HG02852 (cell line): ENCODE data around the gene EEF1AKMT3.

ENCODE experiments used
- ATAC-seq: cut with Tn5 transposase; IDR thresholded peaks from one replicate; pipeline ENCODE4 v1.9.1; 2021; ENCODE audit warnings: mild to moderate bottlenecking, moderate library complexity; ENCODE audit not compliant: unreplicated experiment

The EEF1AKMT3 gene

DNA sequence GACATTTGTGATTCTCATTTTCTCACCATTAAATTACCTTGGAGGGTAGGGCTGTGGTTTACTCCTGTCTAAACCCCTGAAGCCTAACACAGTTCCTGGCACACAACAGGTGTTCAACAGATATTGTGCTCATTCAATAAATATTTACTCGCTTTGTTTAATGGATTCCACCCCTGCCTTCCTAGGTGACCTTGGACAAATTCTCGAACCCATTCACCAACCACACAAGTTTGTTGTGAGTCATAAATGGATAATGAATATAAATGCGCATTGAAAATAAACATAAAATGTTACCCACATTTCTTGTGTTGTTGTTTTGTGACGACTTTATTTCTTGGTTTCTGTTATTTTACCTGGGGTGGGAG lies 9.8 kb downstream of the EEF1AKMT3 start:
- peak; percentile 21 for ATAC-seq

DNA sequence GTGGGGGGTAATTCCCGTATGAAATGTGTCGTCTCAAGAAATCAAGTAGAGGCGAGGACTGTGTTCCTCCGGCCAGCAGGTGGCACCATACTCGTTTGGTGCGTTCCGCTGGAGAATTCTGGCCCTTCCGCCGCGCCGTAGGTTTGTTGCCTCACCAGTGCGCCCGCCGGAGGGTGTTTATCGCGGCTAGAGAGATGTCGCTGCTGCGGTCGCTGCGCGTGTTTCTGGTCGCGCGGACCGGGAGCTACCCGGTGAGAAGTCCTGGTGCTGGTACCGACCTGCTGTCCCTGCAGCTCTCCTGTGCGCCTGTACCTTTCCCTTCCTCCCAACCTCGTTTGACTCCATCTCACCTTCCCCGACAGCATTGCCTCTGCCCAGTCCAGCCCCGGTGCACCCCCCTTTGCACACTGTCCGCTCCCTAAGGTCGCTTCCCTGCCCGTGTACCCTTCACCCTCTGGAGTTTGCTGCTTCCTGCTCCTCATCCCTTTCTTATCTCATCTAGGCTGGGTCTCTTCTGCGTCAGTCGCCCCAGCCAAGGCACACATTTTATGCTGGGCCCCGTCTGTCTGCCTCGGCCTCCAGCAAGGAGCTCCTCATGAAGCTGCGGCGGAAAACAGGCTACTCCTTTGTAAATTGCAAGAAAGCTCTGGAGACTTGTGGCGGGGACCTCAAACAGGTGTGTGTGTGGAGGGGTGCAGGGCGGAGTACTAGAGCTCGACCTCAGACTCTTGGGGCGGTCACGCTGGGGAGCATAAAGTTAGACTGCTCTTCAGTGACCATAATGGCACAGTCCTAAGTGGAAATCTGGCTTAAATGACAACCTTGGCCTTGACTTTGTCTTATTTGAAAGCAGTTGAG lies 10.4 kb downstream of the EEF1AKMT3 start, which contains the start of gene TSFM:
Gene TSFM (plus strand): TSS at position 180 of the 858 bp plus-strand sequence. CDS start 15 bp downstream, at position 195.
- peak; percentile 94 for ATAC-seq

DNA sequence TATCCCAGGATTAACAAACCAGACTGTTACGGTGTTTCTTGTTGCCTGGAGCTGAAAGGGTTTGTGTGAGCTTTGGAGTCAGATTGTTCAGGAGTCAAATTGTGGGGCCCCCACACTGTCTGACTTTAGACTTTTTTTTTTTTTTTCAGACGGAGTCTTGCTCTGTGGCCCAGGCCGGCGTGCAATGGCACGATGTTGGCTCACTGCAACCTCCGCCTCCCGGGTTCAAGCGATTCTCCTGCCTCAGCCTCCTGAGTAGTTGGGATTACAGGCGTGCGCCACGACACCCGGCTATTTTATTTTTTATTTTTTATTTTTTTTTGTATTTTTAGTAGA lies 11.0 kb downstream of the EEF1AKMT3 start:
- ATAC-seq = no peak

DNA sequence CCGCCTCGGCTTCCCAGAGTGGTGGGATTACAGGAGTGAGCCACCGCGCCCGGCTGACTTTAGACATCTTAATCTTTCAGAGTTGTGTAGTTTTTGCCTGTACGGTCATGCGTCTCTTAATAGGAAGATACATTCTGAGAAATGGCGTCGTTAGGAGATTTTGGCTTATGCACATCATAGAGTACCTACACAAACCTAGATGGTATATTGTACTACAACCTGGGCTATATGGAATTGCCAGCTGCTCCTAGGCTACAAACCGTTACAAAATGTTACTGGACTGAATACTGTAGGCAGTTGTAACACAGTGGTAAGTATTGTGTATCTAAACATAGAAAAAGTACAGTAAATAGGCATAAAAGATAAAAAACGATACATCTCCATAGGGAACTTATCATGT lies 11.4 kb downstream of the EEF1AKMT3 start:
- no peak for ATAC-seq

DNA sequence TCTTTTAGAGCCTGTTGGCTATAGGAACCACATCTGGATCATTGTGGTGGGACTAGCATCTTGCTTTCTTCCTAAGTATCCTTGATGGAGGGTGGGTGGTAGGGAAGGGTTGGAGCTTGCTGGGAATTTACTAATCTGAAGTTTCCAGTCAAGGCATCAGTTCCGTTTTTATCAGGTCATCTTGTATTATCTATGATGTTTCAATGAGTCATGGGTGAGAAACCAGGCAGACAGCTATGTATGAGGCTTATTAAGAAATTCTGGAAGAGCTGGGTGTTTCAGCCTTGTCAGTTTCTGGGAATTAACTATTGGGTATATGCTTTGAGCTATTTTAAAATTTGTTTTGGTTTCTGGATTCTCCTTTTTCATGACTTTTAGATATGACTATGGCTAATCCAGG lies 21.5 kb downstream of the EEF1AKMT3 start:
- ATAC-seq = no peak

DNA sequence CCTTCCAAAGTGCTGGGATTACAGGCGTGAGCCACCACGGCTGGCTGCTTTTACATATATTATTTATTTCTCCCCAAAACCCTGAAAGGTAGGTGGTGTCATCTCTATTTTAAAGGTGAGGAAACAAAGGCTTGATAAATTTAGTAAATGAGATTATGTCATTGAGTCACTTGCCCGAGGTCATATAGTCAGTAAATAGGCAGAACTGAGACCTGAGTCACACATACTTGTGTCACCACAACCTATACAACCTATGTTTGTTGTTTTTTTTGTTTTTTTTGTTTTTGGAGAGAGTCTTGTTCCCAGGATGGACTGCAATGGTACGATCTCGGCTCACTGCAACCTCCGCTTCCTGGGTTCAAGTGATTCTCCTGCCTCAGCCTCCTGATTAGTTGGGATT lies 22.9 kb downstream of the EEF1AKMT3 start:
- no peak for ATAC-seq

DNA sequence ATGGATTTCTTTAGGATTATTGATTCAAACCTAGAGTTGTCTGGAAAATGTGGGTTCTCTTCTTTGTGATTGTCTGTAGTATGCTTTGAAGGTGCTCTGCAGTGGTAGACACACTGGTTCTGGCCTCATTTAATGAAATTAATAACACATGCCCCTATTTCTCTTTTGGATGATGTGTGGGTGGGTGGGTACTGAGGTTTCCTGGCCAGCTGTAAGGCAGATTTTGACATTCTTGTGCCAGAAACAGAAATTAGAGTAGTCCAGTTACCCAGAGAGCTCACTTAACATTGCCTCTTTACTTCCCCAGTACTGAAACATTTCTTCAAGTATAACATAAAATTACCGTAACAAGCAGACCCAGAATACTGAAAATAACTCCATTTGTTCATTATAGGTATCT lies 24.6 kb downstream of the EEF1AKMT3 start:
- no peak for ATAC-seq

DNA sequence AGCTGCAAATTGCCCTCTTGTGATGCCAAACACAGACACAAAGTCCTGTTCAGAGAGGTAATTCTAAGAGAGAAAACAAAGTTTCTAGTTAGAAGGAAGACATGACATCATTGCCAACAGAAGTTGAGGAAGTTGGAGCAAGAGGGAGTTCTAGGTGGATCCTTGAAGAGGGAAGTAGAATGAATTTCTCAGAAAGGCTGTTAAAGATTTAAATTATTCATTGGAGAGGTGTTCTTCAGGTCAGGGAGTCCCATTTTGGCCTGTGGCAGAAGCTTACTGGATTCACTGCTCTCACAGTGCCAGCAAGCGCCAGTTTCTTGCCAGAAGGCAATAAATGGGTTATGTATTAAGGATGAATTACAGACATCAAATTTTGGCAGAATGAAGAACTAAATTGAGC lies 25.5 kb downstream of the EEF1AKMT3 start:
- no peak for ATAC-seq

DNA sequence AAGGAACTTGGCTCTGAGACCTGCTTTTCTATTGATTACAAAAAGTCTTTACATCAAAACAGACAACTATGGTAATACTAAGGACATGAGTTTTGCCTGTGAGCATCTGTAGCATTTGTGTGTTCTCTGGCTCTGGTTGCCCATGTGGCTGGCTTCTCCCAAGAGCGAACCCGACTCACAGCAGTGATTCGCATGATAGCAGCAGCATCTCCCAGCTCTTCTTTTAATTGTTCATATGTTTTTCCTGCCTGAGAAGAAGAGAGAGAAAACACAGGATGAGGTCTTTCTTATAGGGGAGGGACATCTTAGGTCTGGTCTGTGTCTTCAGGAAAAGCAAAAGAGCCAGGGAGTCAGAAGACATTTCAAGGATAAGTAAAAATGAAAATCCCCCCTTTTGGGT lies 28.6 kb downstream of the EEF1AKMT3 start:
- ATAC-seq = no peak

DNA sequence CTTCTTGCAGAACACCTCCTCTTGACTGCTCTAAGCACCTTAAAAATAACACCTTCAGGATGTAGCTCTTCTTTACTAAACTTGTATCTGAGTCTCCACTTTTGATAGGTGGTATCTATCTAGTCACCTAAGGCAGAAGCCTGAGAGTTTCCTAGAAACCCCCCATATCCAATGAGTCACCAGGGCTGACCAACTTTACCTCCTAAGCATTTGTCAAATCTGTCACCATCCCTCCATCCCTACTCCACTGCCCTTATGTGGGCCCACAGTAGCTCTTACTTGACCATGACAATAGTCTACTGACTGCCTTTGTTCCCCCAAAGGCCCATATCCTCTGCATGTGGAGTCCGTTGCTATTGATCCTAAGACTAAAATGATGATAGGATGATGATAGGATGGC lies 30.2 kb downstream of the EEF1AKMT3 start:
- ATAC-seq = no peak

DNA sequence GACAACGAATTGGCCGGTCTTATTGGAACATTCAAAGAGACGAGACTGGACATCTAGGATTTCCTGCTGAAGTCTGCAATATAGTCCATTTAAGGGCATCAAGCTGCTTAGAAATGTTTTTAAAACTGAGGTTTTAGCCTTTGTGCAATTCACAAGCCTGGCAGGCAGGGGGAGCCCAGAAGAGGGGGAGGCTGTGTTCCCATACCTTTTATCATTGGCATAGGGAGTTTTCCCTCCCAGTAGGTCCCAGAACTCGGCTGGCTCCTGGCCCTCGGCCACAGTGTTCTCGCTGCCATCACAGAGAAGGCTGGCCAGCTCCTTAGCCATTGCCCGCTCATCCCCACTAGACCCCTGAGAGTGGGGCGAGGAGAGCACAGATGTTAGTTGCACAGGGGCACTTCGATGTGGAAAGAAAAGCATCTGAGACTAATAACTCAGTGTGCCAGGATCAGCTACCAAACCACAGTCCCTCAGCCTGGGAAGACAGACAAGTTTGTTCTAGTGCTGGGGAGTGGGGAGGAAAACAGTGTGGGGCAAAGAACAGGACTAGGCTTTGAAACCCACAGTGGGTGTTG lies 31.0 kb downstream of the EEF1AKMT3 start:
- ATAC-seq = no peak

DNA sequence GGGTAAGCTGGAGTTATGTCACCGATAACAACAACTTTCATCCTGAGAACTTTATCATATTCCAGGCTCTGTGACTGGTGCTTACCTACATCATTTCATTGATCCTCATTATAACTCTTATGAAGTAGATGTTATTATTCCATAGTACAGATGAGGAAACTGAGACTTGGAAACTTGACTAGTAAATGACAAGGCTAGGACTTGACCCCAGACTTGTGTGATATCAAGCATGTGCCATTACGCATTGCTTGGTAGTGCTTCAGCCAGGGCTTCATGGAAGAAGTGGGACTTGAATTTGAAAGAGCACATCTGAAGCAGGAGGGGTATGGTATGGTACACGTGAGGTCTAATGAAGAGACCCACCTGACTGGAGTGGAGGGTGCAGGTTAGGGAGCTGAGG lies 34.3 kb downstream of the EEF1AKMT3 start:
- no peak for ATAC-seq

DNA sequence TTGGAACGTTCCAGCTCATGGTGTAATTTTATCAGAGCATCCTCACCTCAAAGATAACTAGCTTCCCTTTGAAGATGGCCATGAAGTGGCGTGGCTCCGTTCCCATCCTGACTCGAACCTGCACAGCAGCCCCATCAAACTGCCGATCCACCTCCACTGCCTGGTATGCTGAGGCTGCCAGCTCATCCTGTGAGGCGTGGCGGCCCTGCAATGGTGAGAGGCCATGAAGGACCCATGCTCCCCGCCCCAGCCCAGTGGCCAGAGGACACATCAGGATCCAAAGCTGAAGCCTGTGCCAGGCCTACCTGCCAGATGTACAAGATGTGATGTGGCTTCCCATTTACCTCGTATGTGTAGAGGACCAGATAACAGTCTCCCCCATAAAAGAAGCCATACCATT lies 34.9 kb downstream of the EEF1AKMT3 start:
- ATAC-seq = no peak

DNA sequence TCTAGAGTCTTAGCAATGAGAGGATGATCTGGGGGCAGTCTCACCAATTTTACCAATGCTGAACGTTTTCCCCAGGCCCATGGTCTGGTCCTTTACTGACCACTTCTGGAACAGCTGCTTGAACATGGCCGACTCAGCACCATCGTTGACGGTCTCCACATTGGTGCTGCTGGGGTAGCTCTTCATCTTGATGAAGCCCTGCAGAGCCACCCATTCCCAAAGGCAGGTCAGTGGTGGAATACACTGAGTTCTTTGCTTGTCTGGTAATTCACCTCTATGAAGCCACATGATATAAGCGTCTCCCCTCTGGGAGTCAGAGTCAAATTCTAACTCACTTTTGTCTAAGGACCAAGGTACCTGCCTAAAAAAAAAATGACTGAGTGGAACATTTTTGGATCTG lies 35.9 kb downstream of the EEF1AKMT3 start:
- no peak for ATAC-seq

DNA sequence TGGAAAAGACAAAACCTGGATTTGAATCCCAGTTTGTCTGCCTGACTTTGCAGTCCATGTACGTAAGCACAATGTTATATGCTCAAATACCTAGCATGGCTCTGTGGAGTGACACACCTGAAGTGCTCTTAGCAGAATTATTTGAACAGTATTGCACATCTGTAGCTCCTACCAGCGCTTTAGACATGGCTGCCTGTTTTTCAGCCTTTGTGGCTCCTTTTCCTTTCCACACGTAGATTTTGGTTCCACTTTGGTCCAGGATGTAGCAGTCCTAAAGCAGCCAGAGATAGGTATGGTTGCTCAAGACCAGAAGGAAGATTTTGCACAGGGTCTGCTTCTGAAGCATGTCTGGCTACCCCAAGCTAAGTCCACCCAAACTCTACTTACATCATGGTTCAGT lies 37.0 kb downstream of the EEF1AKMT3 start:
- no peak for ATAC-seq

DNA sequence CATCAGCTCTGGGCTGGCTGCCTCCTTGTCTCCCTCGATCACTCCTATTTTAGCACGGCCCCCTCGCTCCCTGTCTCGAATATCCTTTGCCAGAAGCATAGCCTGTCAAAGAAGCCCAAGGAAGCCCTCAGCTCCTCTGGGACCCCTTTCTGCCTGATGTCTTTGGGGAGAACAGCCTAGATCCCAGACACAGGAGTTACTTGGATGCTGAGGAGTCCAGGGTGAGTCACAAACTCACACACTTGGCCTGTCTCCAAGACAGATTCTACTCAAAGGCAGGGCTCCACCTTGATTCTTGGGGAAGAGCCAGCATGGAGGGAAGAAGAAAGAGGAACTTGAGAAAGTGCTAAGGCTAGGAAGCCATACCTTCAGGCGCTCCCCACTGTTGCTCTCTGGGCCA lies 38.0 kb downstream of the EEF1AKMT3 start:
- no peak for ATAC-seq

DNA sequence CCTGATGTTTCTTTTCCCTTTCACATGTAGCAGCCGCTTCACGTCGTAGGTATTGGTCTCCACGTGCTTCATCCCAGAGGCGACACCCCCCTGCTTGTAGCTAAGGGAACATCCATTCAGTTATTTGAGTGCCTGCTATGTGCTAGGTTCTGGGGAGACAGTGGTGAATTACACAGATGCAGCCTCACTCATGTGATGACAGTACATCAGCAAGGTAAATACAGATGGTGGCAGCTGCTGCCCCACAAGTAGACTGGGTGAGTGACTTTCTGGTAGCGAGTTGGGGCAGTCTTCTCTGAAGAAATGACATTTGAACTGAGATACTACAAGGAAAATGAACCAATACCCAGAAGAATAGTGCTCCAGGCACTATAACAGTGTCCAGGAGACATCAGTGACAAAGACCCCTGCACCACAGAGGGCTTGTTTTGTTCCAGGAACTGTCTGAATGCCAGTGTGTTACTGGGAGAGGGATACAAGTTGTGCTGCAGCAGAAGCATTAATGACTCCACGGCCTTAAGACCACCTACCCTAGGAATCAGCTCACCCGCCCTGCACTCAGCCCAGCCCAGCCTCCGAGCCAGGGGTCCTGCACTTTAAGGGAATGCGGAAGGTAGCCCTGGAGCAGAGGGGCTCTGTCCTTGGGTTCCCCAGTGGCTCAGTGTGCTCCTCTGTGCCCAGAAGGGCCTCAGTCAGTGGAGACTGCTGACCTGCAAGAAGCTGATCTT lies 38.8 kb downstream of the EEF1AKMT3 start:
- no peak for ATAC-seq

DNA sequence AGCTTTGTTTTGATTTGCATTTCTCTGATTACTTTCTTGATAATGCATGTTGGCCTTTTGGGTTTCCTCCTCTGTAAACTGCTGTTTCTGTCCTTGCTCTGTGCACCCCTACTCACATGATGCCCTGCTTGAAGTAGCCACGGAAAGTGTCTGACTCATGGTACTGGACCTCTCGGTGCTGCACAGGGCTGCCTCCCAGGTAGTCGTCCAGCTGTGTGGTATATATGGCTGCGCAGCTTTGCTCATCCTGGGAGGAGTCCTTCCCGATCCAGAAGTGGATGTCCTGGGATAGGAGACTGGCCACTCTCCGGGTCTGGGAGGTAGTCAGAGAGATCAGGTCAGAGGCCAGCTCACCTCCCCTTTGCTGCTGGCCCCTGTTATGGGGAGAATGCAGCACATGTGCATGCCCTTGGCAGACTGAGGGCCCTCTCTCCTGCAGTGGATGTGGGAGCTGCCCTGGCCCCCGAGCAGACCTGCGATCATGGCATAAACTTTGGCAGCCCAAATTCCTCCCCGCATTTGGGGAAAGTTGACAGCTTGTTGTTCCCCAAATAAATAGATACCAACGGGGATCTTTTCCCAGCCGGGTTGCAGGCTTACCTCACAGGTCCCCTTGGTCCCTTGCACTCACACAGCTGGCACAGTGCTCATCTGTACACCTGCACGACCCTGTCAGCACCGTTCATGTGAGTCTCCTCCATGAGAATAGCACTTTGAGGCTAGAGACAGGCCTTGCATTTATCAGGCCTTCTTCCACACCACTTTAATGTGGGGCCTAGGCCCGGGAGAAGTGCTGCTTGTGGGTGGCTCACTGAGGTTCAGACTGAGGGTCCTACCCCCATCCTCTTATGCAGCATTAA lies 40.9 kb downstream of the EEF1AKMT3 start:
- no peak for ATAC-seq

DNA sequence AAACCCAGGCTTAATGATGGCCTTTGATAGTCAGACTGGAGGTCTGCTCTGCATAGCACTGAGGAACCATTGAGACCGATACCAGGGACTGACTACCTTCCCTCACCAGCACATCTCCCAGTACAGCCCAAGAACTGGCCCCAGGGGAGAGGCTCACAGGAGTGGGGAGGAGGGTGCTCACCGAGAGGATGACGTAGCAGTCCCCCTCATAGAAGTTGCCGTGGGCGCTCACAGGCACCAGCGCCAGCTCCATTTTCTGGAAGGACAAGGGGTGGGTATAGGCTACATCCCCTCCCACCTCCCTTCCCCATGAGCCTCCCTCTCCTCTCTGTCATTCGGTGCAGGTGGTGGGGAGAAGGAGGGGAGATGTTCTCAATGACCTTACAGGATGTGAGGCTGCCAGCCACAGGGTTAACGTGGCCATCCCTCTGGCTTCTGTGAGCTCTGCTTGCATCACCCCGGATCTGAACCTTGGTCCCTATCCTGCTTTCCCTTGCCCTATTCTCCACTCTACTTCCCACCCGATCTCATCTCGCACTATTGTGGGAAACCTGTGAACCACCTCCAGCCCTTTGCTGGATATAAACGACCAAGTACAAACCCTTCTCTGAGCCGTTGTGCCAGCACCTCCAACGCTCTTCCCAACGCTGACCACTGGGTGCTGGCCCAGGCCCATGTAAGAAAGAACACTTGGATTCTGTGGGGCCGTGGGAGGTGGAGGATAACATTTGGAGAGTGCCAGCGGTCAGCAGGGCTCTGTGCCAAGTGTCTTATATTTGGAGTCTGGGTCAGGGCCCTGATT lies 41.8 kb downstream of the EEF1AKMT3 start:
- no peak for ATAC-seq
